ENCODE measurements around the gene TUBGCP6.

DNA sequence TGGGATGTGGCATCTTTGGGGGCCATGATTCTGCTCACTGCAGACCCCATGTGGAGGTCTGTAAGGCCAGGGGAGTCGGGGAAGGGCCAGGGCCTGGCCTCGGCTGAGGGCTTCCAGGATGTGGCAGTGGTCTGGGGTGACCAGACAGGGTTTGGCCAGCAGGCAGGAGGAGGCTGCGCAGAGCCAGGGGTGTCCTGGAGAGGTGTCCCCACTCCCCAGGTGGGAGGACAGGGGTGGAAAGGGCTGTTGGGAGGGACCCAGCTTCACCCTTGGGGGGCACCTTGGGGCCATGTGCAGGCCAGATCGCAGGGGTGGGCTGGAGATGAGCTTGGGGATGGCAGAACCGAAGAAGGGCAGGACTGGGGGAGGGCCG, 70.9 kb downstream of the TUBGCP6 start:
- TF ChIP-seq, protein P1, sequence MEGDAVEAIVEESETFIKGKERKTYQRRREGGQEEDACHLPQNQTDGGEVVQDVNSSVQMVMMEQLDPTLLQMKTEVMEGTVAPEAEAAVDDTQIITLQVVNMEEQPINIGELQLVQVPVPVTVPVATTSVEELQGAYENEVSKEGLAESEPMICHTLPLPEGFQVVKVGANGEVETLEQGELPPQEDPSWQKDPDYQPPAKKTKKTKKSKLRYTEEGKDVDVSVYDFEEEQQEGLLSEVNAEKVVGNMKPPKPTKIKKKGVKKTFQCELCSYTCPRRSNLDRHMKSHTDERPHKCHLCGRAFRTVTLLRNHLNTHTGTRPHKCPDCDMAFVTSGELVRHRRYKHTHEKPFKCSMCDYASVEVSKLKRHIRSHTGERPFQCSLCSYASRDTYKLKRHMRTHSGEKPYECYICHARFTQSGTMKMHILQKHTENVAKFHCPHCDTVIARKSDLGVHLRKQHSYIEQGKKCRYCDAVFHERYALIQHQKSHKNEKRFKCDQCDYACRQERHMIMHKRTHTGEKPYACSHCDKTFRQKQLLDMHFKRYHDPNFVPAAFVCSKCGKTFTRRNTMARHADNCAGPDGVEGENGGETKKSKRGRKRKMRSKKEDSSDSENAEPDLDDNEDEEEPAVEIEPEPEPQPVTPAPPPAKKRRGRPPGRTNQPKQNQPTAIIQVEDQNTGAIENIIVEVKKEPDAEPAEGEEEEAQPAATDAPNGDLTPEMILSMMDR (IDR thresholded peaks at IDR 0.05), result no peak
- TF ChIP-seq EZH2 (IDR thresholded peaks at IDR 0.05; ENCODE audit: borderline replicate concordance, insufficient read depth, low read depth, low read length, poor library complexity, severe bottlenecking), result no peak

All from B cell (primary cell).